NCI-H2081 treated with DMSO at 0.1 percent for 48 hours (cell line): Measurements from ENCODE around the gene KIAA1958.

Experiments used
- DNase-seq: peaks from one replicate; lab custom pipeline; 2025; lab: John Stamatoyannopoulos, UW

KIAA1958 gene

DNA sequence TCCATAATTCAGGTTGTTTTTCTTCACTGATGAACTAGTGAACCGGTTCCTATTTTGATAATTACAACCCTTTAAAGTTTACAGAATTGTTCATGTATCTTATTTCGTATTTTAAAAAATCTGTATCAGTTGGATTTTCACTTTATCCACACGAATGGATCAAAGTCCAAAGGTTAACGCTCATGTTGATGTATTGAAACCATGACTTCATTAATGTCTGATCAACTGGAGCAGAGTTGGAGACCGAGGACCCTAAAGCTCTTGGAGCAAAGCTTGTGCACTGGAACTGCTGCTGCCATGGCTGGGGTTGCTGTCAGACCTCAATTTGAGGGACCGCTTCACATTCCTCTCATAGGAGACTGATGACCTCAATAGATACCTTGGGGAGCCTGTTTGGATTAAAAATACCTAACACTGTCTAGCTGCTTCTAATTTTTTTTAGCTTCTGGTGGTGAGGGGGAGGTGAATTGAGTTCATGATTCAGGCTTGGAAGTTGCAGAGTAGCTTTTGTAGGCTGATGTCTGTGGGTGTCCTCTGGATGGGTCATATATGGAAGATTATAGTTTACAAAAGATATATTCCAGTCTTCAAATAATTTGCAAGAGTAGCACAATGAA is 45.1 kb downstream of the KIAA1958 start:
- DNase-seq = no peak

GRCh38 chr9:112532427-112532826 is 45.8 kb downstream of the KIAA1958 start:
- no peak for DNase-seq

- no peak for DNase-seq
These were observed 47.0 kb downstream of the KIAA1958 start for GRCh38 chr9:112533660-112534059.

DNA sequence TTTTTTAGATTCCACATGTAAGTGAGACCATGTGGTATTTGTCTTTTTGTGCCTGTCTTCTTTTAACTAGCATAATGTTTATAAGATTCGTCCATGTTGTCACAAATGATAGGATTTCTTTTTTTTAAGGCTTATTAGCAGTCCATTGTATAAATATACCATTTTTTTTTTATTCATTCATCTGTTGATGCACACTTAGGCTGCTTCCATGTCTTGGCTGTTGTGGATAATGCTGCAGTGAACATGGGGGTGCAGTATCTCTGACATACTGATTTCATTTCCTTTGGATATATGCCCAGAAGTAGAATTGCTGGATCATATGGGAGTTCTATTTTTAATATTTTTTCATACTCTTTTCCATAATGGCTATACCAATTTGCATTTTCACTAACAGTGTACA is 48.7 kb downstream of the KIAA1958 start:
- no peak for DNase-seq

DNA sequence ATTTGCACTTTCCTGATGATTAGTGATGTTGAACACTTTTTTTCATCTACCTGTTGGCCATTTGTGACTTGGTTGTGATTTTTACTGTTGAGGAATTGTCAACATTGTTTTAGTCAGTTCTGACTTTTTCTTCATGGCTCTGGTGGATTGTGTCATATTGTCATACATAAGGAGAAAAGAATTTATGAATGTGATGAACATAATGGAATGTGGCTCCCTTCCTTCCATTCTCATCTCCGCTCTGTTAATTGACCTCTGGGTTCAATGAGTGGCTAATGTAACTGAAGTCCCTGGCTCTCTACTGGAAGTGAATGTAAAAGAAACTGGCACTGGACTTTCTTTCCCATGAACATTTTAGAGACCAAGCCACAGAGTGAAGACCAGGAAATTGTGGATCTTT is 49.2 kb downstream of the KIAA1958 start:
- DNase-seq = no peak

- no peak for DNase-seq
These were observed 50.9 kb downstream of the KIAA1958 start for GRCh38 chr9:112537561-112537960.

GRCh38 chr9:112540800-112541199 is 54.2 kb downstream of the KIAA1958 start:
- no peak for DNase-seq

GRCh38 chr9:112541685-112542084 is 55.1 kb downstream of the KIAA1958 start:
- DNase-seq = no peak

- DNase-seq = no peak
These were observed 56.1 kb downstream of the KIAA1958 start for GRCh38 chr9:112542593-112543292.

GRCh38 chr9:112544477-112544876 is 57.9 kb downstream of the KIAA1958 start:
- no peak for DNase-seq

DNA sequence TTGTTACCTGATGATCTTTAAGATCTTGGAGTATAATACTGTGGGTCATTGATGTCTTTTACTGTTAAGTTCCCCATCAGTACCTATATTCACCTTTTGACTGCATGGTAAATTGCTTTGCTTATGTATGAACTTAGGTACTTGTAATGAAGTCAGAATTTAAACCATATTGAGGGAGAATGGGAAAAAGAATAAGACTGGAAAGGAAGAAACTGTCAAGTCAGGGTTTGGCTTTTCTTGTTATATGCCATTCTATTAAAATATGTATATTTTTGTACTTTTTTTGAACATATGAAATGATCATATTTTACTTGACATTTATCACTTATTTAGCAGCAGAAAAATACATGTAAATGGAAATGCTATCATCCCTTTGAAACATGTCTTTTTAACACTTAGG is 58.6 kb downstream of the KIAA1958 start:
- no peak for DNase-seq

- no peak for DNase-seq
These were observed 59.8 kb downstream of the KIAA1958 start for GRCh38 chr9:112546149-112547012.

- DNase-seq = no peak
These were observed 61.4 kb downstream of the KIAA1958 start for GRCh38 chr9:112548051-112548440.

GRCh38 chr9:112548836-112549595 is 62.4 kb downstream of the KIAA1958 start:
- no peak for DNase-seq

DNA sequence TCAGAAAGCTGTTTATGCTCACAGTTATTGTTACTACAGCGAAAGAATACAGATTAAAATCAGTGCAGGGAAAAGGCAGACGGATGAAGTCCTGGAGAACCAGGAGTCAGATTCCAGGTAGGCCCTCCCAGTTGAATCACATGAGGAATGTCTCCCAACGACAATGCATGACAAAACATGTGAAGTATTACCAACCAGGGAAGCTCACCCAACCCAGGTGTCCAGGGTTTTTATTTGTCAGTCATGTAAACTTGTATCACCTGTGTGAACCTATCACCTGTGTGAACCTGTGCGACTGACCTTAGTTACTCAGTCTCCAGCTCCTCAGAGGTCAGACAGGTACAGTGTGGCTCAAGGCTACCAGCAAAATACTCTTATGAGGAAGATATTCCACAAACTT is 63.9 kb downstream of the KIAA1958 start:
- DNase-seq = no peak

- no peak for DNase-seq
These were observed 65.0 kb downstream of the KIAA1958 start for GRCh38 chr9:112551641-112552040.

DNA sequence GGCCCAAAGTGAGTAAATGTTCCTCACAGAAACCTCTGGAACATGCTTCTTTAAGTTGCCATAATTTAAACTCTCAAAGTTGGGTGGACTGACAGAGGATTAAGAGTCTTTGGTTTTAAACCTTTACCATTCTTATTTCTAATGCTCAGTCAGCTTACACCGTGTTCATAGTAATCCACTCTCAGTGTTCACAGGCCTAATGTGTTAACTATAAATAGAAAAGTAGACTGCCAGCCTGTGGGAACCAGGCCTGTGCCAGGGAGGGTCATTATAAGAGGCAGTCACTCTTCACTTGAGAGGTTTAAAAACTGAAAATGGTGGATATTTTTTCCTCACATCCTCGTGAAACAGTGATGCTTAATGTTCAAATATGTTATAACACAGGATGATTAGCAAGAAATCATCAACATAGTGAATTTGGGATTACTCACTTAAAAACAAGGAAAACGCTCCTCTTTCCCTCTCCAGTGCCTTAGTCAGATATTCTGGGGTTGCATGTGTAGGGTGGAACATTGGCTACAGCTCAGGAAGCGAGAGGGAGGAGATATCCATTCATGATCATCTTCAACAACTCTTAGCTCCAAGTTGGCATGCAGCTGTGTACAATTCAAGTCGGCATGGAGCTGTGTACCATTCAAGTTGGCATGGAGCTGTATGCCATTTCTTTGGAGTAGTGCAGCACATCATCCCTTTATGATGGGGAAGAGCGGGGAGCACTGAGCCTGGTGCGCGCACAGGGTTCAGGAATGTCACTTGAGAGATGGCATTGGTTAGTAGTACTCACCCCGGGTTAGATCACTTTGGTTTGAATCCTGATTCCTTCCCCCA is 65.8 kb downstream of the KIAA1958 start:
- no peak for DNase-seq

DNA sequence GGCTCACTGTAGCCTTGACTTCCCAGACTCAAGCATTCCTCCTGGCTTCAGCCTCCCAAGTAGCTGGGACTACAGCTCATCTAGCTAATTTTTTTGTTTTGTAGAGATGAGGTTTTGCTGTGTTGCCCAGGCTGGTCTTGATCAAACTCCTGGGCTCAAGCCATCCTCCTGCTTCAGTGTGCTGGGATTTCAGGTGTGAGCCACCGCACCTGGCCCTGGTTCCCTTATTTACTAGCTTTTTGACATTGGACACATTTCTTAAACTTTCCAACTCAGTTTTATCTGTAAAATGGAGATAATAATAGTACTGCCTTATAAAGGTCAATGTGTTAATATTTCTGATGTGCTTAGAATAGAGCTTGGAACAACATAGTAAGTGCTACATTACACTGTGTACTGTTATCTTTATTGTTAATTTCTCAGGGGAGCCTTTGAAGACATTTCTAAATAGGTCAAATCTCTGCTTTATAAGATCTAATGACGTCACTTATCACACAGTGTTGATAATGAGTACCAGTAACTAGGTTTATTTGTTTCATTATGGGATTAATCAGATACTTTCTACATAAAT is 66.7 kb downstream of the KIAA1958 start:
- DNase-seq = no peak

- no peak for DNase-seq
These were observed 67.9 kb downstream of the KIAA1958 start for GRCh38 chr9:112554516-112554915.

- no peak for DNase-seq
These were observed 68.5 kb downstream of the KIAA1958 start for GRCh38 chr9:112555101-112555643.
